ENCODE measurements around the gene TCF3.
A peak's percentile ranks its signal among the peaks of the same experiment; 100 is the strongest.

Gene TCF3

DNA sequence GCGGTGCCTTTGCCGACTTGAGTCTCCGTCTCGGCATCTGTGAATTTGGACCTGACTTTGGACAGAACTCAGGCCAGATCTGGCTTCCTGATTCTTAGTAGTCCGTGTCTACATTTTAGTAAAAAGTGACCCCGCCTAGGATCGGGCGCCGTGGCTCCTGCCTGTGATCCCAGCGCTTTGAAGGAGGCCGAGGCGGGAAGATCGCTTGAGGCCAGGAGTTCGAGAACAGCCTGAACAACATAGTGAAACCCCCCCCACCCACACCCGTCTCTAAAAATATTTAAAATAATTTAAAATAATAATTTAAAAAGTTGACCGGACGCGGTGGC, 849 bp upstream of the TCF3 start:
- Histone ChIP-seq H2BK12ac (ENCODE audit: low read length in 2 of 2) (no peak overlapping the region), H3K4ac (ENCODE audit: low read depth in 1 of 2, low read length in 2 of 2) (peak overlapping the region in 1 of 2 experiments; percentile 3), H3K18ac (ENCODE audit: low read depth in 1 of 2, low read length in 2 of 2) (peak overlapping the region in 1 of 2 experiments; percentile 73), H4K8ac (ENCODE audit: low read length) (peak overlapping the region; percentile 54), H3K27me3 (ENCODE audit: control insufficient read depth in 1 of 2, insufficient read depth in 1 of 2, low read length in 2 of 2) (peaks cover 0 to 3% of the 10 kb centered on the region in 2 experiments), H2BK15ac (ENCODE audit: low read depth, poor library complexity, severe bottlenecking) (no peak overlapping the region), H3K9me3 (ENCODE audit: control insufficient read depth, low read length) (no peaks in the 10 kb centered on the region), H2BK120ac (ENCODE audit: low read depth, low read length) (no peak overlapping the region), H2AFZ (ENCODE audit: low read depth, low read length) (peak overlapping the region; percentile 21), H3K23ac (ENCODE audit: low read length in 2 of 2) (no peak overlapping the region), H3K4me2 (ENCODE audit: low read length, poor library complexity, severe bottlenecking) (peak overlapping the region; percentile 82), H3K9ac (ENCODE audit: low read length) (peak overlapping the region; percentile 98), H3K14ac (ENCODE audit: low read length in 2 of 2) (no peak overlapping the region), H4K91ac (ENCODE audit: low read length) (no peak overlapping the region), H3K4me1 (ENCODE audit: control insufficient read depth, insufficient read depth, low read depth, low read length) (peaks cover 44% of the 10 kb centered on the region), H3K36me3 (ENCODE audit: control insufficient read depth in 1 of 2, insufficient read depth in 2 of 2, low read depth in 1 of 2, low read length in 2 of 2) (peaks cover 10 to 15% of the 10 kb centered on the region in 2 experiments), H2AK5ac (ENCODE audit: low read length, severe bottlenecking) (no peak overlapping the region), H3K27ac (ENCODE audit: low read length, poor library complexity, severe bottlenecking) (peak overlapping the region; percentile 21), H3K4me3 (ENCODE audit: insufficient read depth in 1 of 2, low read depth in 1 of 2, low read length in 2 of 2) (peak overlapping the region; percentile 44 to 79), H2BK5ac (ENCODE audit: low read depth, low read length, poor library complexity, severe bottlenecking) (no peak overlapping the region), H3K79me1 (replicated peaks; ENCODE audit: low read length, poor library complexity, severe bottlenecking) (peaks cover 4% of the 10 kb centered on the region)
- DNase-seq: no peak
- 29% methylated on average over 12 of the region's 18 CpGs for WGBS

DNA sequence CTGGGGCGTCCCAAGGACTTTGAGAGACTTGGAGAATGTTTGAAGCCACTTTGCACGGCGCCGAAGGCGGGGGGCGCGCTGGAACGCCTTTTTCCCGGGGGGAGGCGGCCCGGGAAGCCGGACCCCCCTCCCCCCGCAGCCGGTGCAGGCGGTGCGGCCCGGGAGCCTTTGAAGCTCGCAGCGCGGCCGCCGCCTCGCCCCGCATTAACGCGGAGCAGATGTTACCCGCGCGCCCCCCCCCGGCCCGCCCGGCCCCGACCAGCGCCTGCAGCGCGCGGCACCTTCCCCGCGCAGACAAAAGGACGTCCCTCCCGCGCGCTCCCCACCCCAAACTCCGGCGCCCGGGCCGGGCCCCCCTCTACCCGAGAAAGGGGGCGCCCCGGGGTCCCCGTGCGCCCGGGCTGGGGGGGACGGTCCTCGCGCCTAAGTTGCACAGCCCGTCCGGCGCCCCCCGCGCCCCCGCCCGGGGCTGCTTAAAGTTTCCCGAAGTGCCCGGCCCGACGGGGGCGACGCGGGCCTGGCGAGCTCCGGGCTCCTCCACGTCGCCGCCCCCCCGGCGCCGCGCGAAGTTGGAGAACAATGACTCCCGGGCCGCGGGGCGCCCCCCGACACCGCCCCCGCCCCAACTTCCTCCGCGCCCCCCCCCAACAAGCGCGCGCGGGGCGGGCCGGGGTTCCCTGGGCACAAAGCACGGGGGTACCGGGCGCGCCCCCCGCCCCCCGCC, 685 bp downstream of the TCF3 start:
- no peak overlapping the region for H2BK12ac ChIP-seq (ENCODE audit: low read length in 2 of 2)
- H2AFZ ChIP-seq (ENCODE audit: low read depth, low read length): no peak overlapping the region
- H2BK15ac ChIP-seq (ENCODE audit: low read depth, poor library complexity, severe bottlenecking): peak overlapping the region; percentile 19
- peak overlapping the region; percentile 88 for H3K4me2 ChIP-seq (ENCODE audit: low read length, poor library complexity, severe bottlenecking)
- H3K23ac ChIP-seq (ENCODE audit: low read length in 2 of 2): no peak overlapping the region
- no peak overlapping the region for H3K27ac ChIP-seq (ENCODE audit: low read length, poor library complexity, severe bottlenecking)
- no peaks in the 10 kb centered on the region for H3K27me3 ChIP-seq (ENCODE audit: control insufficient read depth in 1 of 2, insufficient read depth in 1 of 2, low read length in 2 of 2)
- H4K91ac ChIP-seq (ENCODE audit: low read length): no peak overlapping the region
- H3K36me3 ChIP-seq (ENCODE audit: control insufficient read depth in 1 of 2, insufficient read depth in 2 of 2, low read depth in 1 of 2, low read length in 2 of 2): peaks cover 11 to 31% of the 10 kb centered on the region in 2 experiments
- H4K8ac ChIP-seq (ENCODE audit: low read length): peak overlapping the region; percentile 53
- peak overlapping the region; percentile 6 to 53 for H3K4ac ChIP-seq (ENCODE audit: low read depth in 1 of 2, low read length in 2 of 2)
- H3K9ac ChIP-seq (ENCODE audit: low read length): peak overlapping the region; percentile 79
- no peak overlapping the region for H2AK5ac ChIP-seq (ENCODE audit: low read length, severe bottlenecking)
- H3K9me3 ChIP-seq (ENCODE audit: control insufficient read depth, low read length): no peaks in the 10 kb centered on the region
- no peak overlapping the region for H2BK5ac ChIP-seq (ENCODE audit: low read depth, low read length, poor library complexity, severe bottlenecking)
- peaks cover 42% of the 10 kb centered on the region for H3K4me1 ChIP-seq (ENCODE audit: control insufficient read depth, insufficient read depth, low read depth, low read length)
- H2BK120ac ChIP-seq (ENCODE audit: low read depth, low read length): peak overlapping the region; percentile 89
- peaks cover 17% of the 10 kb centered on the region for H3K79me1 ChIP-seq (replicated peaks; ENCODE audit: low read length, poor library complexity, severe bottlenecking)
- peak; percentile 41 for DNase-seq
- H3K4me3 ChIP-seq (ENCODE audit: insufficient read depth in 1 of 2, low read depth in 1 of 2, low read length in 2 of 2): peak overlapping the region; percentile 81 to 82
- H3K18ac ChIP-seq (ENCODE audit: low read depth in 1 of 2, low read length in 2 of 2): peak overlapping the region in 1 of 2 experiments; percentile 43
- 2% methylated on average over 22 of the region's 101 CpGs for WGBS
- peak overlapping the region in 1 of 2 experiments; percentile 90 for H3K14ac ChIP-seq (ENCODE audit: low read length in 2 of 2)

DNA sequence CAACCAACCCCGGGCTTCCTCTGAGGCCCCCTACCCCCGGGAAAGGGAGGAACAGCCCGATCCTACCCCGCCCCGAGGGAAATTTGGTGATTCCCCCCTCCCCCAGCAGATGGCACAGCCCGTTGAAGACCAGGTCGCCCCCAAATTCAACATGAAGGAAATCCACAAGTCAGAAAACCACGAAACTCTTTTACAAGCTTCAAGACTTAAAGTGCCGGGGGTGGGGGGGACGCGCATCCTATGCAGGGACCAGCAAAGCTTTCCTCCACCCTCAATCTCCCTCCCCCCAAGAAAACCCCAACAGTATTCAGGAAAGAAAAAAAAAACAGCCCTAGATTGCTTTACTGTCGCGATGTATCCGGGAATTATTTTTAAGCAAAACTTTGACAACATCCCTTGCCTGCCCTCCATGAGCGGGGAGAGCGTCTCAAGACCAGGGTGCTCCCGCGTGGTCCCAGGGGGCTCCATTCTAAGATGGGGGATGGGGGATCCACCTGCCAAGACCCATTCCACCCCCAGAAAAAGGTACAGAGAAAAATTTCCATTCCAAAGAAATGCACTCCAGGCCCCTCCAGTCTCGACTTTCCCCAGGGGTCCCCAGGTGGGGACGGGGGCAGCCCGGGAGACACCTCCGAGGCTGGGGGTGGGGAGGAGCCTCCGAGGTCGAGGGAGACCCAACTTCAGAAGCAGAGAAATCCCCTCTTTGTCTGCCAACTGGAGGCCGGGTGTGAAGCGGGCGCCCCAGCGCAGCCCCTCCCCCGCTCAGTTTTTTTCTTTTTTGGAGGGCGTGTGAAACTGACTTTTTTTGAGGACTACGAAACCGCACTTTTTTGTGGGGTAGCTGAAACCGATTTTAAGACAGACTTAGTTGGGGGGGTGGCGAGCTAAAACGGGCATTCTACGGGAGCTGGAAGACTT, 1.5 kb downstream of the TCF3 start:
- DNase-seq: peak; percentile 52
- 3% methylated on average over 33 of the region's 36 CpGs for WGBS

More for the DNA sequence above, 1.5 kb downstream of the TCF3 start:
- no peak overlapping the region for H2AFZ ChIP-seq (ENCODE audit: low read depth, low read length)
- H3K4me1 ChIP-seq (ENCODE audit: control insufficient read depth, insufficient read depth, low read depth, low read length): peaks cover 40% of the 10 kb centered on the region
- H2BK120ac ChIP-seq (ENCODE audit: low read depth, low read length): no peak overlapping the region
- peak overlapping the region in 1 of 2 experiments; percentile 16 for H3K23ac ChIP-seq (ENCODE audit: low read length in 2 of 2)
- no peak overlapping the region for H2BK12ac ChIP-seq (ENCODE audit: low read length in 2 of 2)
- no peak overlapping the region for H3K14ac ChIP-seq (ENCODE audit: low read length in 2 of 2)
- H3K9me3 ChIP-seq (ENCODE audit: control insufficient read depth, low read length): no peaks in the 10 kb centered on the region
- no peak overlapping the region for H2AK5ac ChIP-seq (ENCODE audit: low read length, severe bottlenecking)
- peak overlapping the region; percentile 88 for H3K4me2 ChIP-seq (ENCODE audit: low read length, poor library complexity, severe bottlenecking)
- H3K79me1 ChIP-seq (replicated peaks; ENCODE audit: low read length, poor library complexity, severe bottlenecking): peaks cover 24% of the 10 kb centered on the region
- peak overlapping the region; percentile 79 for H3K9ac ChIP-seq (ENCODE audit: low read length)
- H3K27ac ChIP-seq (ENCODE audit: low read length, poor library complexity, severe bottlenecking): peak overlapping the region; percentile 36
- peak overlapping the region; percentile 6 to 47 for H3K4ac ChIP-seq (ENCODE audit: low read depth in 1 of 2, low read length in 2 of 2)
- no peak overlapping the region for H2BK15ac ChIP-seq (ENCODE audit: low read depth, poor library complexity, severe bottlenecking)
- no peaks in the 10 kb centered on the region for H3K27me3 ChIP-seq (ENCODE audit: control insufficient read depth in 1 of 2, insufficient read depth in 1 of 2, low read length in 2 of 2)
- H3K36me3 ChIP-seq (ENCODE audit: control insufficient read depth in 1 of 2, insufficient read depth in 2 of 2, low read depth in 1 of 2, low read length in 2 of 2): peaks cover 16 to 39% of the 10 kb centered on the region in 2 experiments
- H4K8ac ChIP-seq (ENCODE audit: low read length): peak overlapping the region; percentile 29
- H4K91ac ChIP-seq (ENCODE audit: low read length): no peak overlapping the region
- H3K18ac ChIP-seq (ENCODE audit: low read depth in 1 of 2, low read length in 2 of 2): peak overlapping the region; percentile 0 to 71
- no peak overlapping the region for H2BK5ac ChIP-seq (ENCODE audit: low read depth, low read length, poor library complexity, severe bottlenecking)
- peak overlapping the region; percentile 81 to 82 for H3K4me3 ChIP-seq (ENCODE audit: insufficient read depth in 1 of 2, low read depth in 1 of 2, low read length in 2 of 2)

Measured in mesenchymal stem cell (in vitro differentiated cells and primary cell).